Retina (tissue), 1 donor: ENCODE measurements around the gene BICDL1.

Source experiments
- DNase-seq: peaks from one replicate; pipeline ENCODE4 v3.0.0-alpha.2; 2016

The BICDL1 gene

GRCh38 chr12:120055231-120056000 is 66.4 kb downstream of the BICDL1 start:
- DNase-seq: no peak

GRCh38 chr12:120056739-120057138 is 67.7 kb downstream of the BICDL1 start:
- DNase-seq: no peak

- no peak for DNase-seq
Measured at GRCh38 chr12:120060196-120060595, 71.2 kb downstream of the BICDL1 start.

- DNase-seq: peak; percentile 3
Measured at GRCh38 chr12:120060717-120061116, 71.7 kb downstream of the BICDL1 start.

GRCh38 chr12:120061575-120062214 is 72.7 kb downstream of the BICDL1 start:
- no peak for DNase-seq

GRCh38 chr12:120062976-120063579 is 74.0 kb downstream of the BICDL1 start:
- DNase-seq: no peak

- DNase-seq: peak; percentile 4
Measured at GRCh38 chr12:120064054-120064940, 75.3 kb downstream of the BICDL1 start.

GRCh38 chr12:120065472-120065871 is 76.4 kb downstream of the BICDL1 start:
- DNase-seq: no peak

- peak; percentile 3 for DNase-seq
Measured at GRCh38 chr12:120066341-120066740, 77.3 kb downstream of the BICDL1 start.

GRCh38 chr12:120067084-120067869 is 78.2 kb downstream of the BICDL1 start:
- peak; percentile 46 for DNase-seq

- no peak for DNase-seq
Measured at GRCh38 chr12:120067901-120068300, 78.9 kb downstream of the BICDL1 start.

GRCh38 chr12:120069278-120069677 is 80.2 kb downstream of the BICDL1 start:
- no peak for DNase-seq

GRCh38 chr12:120071493-120072020 is 82.5 kb downstream of the BICDL1 start:
- DNase-seq: no peak

- DNase-seq: no peak
Measured at GRCh38 chr12:120072472-120073249, 83.6 kb downstream of the BICDL1 start.

GRCh38 chr12:120075034-120075616 is 86.1 kb downstream of the BICDL1 start:
- DNase-seq: no peak

GRCh38 chr12:120076651-120077050 is 87.6 kb downstream of the BICDL1 start:
- no peak for DNase-seq

GRCh38 chr12:120077260-120077659 is 88.2 kb downstream of the BICDL1 start:
- DNase-seq: no peak

GRCh38 chr12:120078868-120079267 is 89.8 kb downstream of the BICDL1 start:
- DNase-seq: no peak

- no peak for DNase-seq
Measured at GRCh38 chr12:120079411-120080400, 90.7 kb downstream of the BICDL1 start.
